OCI-LY1 (cell line): ENCODE data around the gene NOP56.

Source experiments
- CTCF ChIP-seq: fragments of 200-600 bp; sonication (generic), shearing (Covaris generic); IDR thresholded peaks from 2 replicates; pipeline ENCODE4 v1.5.1; 2017; ENCODE audit warnings: mild to moderate bottlenecking, antibody characterized with exemption, low read length, moderate library complexity, mixed read lengths
- EZH2 ChIP-seq: fragments of 200-600 bp; sonication (generic), shearing (Covaris generic); IDR thresholded peaks from 2 replicates; pipeline ENCODE4 v1.8.0; 2017; ENCODE audit warnings: borderline replicate concordance, mixed run types, mild to moderate bottlenecking, antibody characterized with exemption, low read length, moderate library complexity, mixed read lengths

- TF ChIP-seq CTCF (no peak), EZH2 (no peak)
Measured at GRCh38 chr20:2697768-2698167, 45.3 kb downstream of the NOP56 start.
